HFFc6 (cell line): ENCODE data around the gene LBHD1. TPM values are rescaled to one million over a fixed set of nuclear protein-coding genes. Genes with fewer than 3 reads are reported as not detected.

ENCODE experiments used
- DNase-seq: peaks from one replicate; pipeline ENCODE4 v3.0.0-alpha.2; 2018
- H3K27ac Mint-ChIP-seq: 2 replicates; pipeline ENCODE4 v1.8.0; 2020; ENCODE audit warnings: mild to moderate bottlenecking, mixed read lengths
- H3K27me3 Mint-ChIP-seq: 2 replicates; pipeline ENCODE4 v1.8.0; 2021; ENCODE audit warnings: mild to moderate bottlenecking, moderate library complexity, mixed read lengths; ENCODE audit not compliant: insufficient read depth
- H3K36me3 Mint-ChIP-seq: 2 replicates; pipeline ENCODE4 v1.8.0; 2021; ENCODE audit warnings: low read depth, mixed read lengths
- H3K4me1 Mint-ChIP-seq: 2 replicates; pipeline ENCODE4 v1.8.0; 2020; ENCODE audit warnings: low read depth, mixed read lengths
- H3K4me3 Mint-ChIP-seq: 2 replicates; pipeline ENCODE4 v1.8.0; 2020; ENCODE audit warnings: mild to moderate bottlenecking, moderate library complexity, mixed read lengths
- H3K9me3 Mint-ChIP-seq: 2 replicates; pipeline ENCODE4 v1.8.0; 2020; ENCODE audit warnings: mild to moderate bottlenecking, mixed read lengths
- total RNA-seq, 6 experiments: library from RNA; stranded (reverse); fragmentation: NEBNext Ultra II Directional; extraction: Animal tissue kit (Norgen Biotek cat#: 25700); gene quantifications; 2 replicates in 1 of 6; 3 replicates in 5 of 6; pipeline ENCODE4 v1.2.3, GENCODE V29; 2021
- TF ChIP-seq, protein P1 (sequence below): fragments of 200-600 bp; sonication (generic); IDR thresholded peaks from 2 replicates; pipeline ENCODE4 v1.5.0; 2021; ENCODE audit warnings: antibody characterized with exemption, mild to moderate bottlenecking

LBHD1 gene
- total RNA-seq, 6 experiments from 2014 or later = 2.8 to 4.5 (median 3.7) TPM

DNA sequence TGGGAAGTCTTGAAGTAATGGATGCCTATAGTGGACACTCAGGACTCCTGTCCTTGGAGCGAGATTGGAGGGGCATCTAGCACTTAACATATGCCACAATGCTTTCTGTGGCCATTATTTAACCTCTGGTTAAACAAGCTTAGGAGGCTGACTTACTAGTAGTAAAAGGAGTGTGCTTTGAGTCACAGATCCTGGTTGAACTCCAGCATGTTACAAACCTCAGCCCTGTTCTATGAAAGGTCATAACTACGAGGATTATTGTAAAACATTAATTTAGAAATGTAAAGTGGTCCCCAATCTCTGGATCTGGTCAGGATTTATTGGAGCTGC, 1.1 kb upstream of the LBHD1 start:
- H3K4me1 Mint-ChIP-seq = peaks cover 51% of the 10 kb centered on the region
- H3K27ac Mint-ChIP-seq = peak overlapping the region; percentile 97; the same call in 1 of the 2 replicates
- no peaks in the 10 kb centered on the region for H3K9me3 Mint-ChIP-seq
- peak overlapping the region; percentile 99; the same call in 1 of the 2 replicates for H3K4me3 Mint-ChIP-seq
- DNase-seq = no peak
- TF ChIP-seq, protein P1, sequence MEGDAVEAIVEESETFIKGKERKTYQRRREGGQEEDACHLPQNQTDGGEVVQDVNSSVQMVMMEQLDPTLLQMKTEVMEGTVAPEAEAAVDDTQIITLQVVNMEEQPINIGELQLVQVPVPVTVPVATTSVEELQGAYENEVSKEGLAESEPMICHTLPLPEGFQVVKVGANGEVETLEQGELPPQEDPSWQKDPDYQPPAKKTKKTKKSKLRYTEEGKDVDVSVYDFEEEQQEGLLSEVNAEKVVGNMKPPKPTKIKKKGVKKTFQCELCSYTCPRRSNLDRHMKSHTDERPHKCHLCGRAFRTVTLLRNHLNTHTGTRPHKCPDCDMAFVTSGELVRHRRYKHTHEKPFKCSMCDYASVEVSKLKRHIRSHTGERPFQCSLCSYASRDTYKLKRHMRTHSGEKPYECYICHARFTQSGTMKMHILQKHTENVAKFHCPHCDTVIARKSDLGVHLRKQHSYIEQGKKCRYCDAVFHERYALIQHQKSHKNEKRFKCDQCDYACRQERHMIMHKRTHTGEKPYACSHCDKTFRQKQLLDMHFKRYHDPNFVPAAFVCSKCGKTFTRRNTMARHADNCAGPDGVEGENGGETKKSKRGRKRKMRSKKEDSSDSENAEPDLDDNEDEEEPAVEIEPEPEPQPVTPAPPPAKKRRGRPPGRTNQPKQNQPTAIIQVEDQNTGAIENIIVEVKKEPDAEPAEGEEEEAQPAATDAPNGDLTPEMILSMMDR = no peak
- H3K36me3 Mint-ChIP-seq = peaks cover 25% of the 10 kb centered on the region
- H3K27me3 Mint-ChIP-seq = peaks cover 4% of the 10 kb centered on the region; the same call in 1 of the 2 replicates

- Mint-ChIP-seq H3K4me1 (peaks cover 50% of the 10 kb centered on the region), H3K27me3 (peaks cover 1% of the 10 kb centered on the region; the same call in 1 of the 2 replicates), H3K27ac (peak overlapping the region; percentile 97), H3K9me3 (no peaks in the 10 kb centered on the region), H3K36me3 (peaks cover 26% of the 10 kb centered on the region), H3K4me3 (peak overlapping the region; percentile 99)
- TF ChIP-seq, protein P1 = no peak
- DNase-seq = no peak
Observed at GRCh38 chr11:62671236-62671607, 845 bp downstream of the LBHD1 start.

GRCh38 chr11:62669420-62670161, 2.5 kb downstream of the LBHD1 start:
- H3K4me3 Mint-ChIP-seq = no peak overlapping the region; the same call in 1 of the 2 replicates
- H3K27ac Mint-ChIP-seq = peak overlapping the region; percentile 59
- H3K36me3 Mint-ChIP-seq = peaks cover 33% of the 10 kb centered on the region
- H3K9me3 Mint-ChIP-seq = peaks cover 5% of the 10 kb centered on the region; the same call in 1 of the 2 replicates
- H3K27me3 Mint-ChIP-seq = peaks cover 10% of the 10 kb centered on the region
- TF ChIP-seq, protein P1 = no peak
- no peak for DNase-seq
- H3K4me1 Mint-ChIP-seq = peaks cover 50% of the 10 kb centered on the region

DNA sequence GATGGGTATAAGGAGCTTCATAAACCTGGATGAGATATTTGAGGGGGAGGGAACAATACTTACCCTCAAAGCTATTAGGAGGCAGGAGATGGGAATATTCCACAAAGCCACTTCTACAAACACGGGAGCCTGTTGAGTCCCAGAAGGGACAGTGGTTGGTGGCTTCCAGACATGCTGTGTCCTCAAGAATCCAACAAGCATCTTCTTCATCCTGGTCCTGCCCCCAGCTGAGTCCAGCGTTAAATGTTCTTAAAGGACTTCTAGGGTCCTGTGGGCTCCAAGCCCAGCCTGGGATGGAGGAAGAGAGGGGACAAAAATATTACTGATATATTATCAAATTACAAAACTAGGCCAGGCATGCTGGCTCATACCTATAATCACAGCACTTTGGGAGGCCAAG, 4.6 kb downstream of the LBHD1 start:
- H3K27ac Mint-ChIP-seq = peak overlapping the region; percentile 96
- H3K4me3 Mint-ChIP-seq = peak overlapping the region; percentile 99
- H3K27me3 Mint-ChIP-seq = peaks cover 10% of the 10 kb centered on the region
- H3K4me1 Mint-ChIP-seq = peaks cover 43% of the 10 kb centered on the region
- H3K9me3 Mint-ChIP-seq = peaks cover 5% of the 10 kb centered on the region; the same call in 1 of the 2 replicates
- peaks cover 39% of the 10 kb centered on the region for H3K36me3 Mint-ChIP-seq
- TF ChIP-seq, protein P1 = no peak
- no peak for DNase-seq

DNA sequence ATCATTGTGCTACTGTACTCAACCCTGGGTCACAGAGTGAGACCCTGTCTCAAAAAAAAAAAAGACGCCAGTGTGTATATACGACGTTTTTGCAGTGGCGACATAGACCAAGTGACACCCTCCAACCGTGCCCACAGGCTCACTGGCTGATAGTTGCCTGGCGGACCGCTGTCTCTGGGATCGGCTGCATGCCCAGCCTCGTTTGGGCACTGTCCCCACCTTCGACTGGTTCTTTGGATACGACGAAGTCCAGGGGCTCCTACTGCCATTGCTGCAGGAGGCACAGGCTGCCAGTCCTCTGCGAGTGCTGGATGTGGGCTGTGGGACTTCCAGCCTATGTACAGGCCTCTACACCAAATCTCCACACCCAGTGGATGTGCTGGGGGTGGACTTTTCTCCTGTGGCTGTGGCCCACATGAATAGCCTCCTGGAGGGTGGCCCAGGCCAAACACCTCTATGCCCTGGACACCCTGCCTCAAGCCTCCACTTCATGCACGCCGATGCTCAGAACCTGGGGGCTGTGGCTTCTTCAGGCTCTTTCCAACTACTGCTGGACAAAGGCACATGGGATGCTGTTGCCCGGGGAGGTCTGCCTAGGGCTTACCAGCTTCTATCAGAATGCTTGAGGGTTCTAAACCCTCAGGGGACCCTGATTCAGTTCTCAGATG, 5.7 kb downstream of the LBHD1 start:
- no peak for DNase-seq
- H3K4me3 Mint-ChIP-seq = peak overlapping the region; percentile 99
- TF ChIP-seq, protein P1 = no peak
- peak overlapping the region; percentile 96 for H3K27ac Mint-ChIP-seq
- peaks cover 33% of the 10 kb centered on the region for H3K4me1 Mint-ChIP-seq
- peaks cover 5% of the 10 kb centered on the region; the same call in 1 of the 2 replicates for H3K9me3 Mint-ChIP-seq
- peaks cover 10% of the 10 kb centered on the region for H3K27me3 Mint-ChIP-seq
- peaks cover 36% of the 10 kb centered on the region for H3K36me3 Mint-ChIP-seq
